Hematopoietic multipotent progenitor cell treated with erythropoietin and hydrocortisone succinate and interleukin-3 and kit ligand, for 15 days (in vitro differentiated cells): ENCODE data around the gene ATRIP.
"Not testable (repeated sequence)": the region's sequence is repeated elsewhere in the genome, so short reads cannot be mapped to it uniquely, and the experiment has no call there.

ENCODE experiments used
- DNase-seq: peaks from one replicate; pipeline ENCODE4 v3.0.0-alpha.2; 2015; ENCODE audit warnings: low spot score

The ATRIP gene

GRCh38 chr3:48469046-48469915, 22.7 kb downstream of the ATRIP start:
- no peak for DNase-seq

GRCh38 chr3:48470286-48470685, 23.7 kb downstream of the ATRIP start:
- no peak for DNase-seq

GRCh38 chr3:48472673-48472922, 26.1 kb downstream of the ATRIP start:
- no peak for DNase-seq

- peak; percentile 96 for DNase-seq
Measured at GRCh38 chr3:48472923-48473616, 26.5 kb downstream of the ATRIP start.

- DNase-seq = no peak
Measured at GRCh38 chr3:48473617-48473952, 27.0 kb downstream of the ATRIP start.

- not testable (repeated sequence) for DNase-seq
Measured at GRCh38 chr3:48474031-48474430, 27.5 kb downstream of the ATRIP start.

GRCh38 chr3:48474619-48475018, 28.1 kb downstream of the ATRIP start:
- DNase-seq = no peak

- DNase-seq = no peak
Measured at GRCh38 chr3:48475188-48475587, 28.7 kb downstream of the ATRIP start.

GRCh38 chr3:48476426-48477053, 30.0 kb downstream of the ATRIP start:
- DNase-seq = no peak

GRCh38 chr3:48477959-48478520, 31.5 kb downstream of the ATRIP start:
- DNase-seq = no peak

GRCh38 chr3:48478626-48479555, 32.4 kb downstream of the ATRIP start:
- no peak for DNase-seq

GRCh38 chr3:48480891-48481290, 34.4 kb downstream of the ATRIP start:
- DNase-seq = not testable (repeated sequence)

- not testable (repeated sequence) for DNase-seq
Measured at GRCh38 chr3:48482822-48483221, 36.3 kb downstream of the ATRIP start.

- no peak for DNase-seq
Measured at GRCh38 chr3:48486952-48487351, 40.4 kb downstream of the ATRIP start.

- DNase-seq = no peak
Measured at GRCh38 chr3:48492461-48493202, 46.1 kb downstream of the ATRIP start.

GRCh38 chr3:48493203-48493501, 46.6 kb downstream of the ATRIP start:
- no peak for DNase-seq

- DNase-seq = peak; percentile 20
Measured at GRCh38 chr3:48500656-48501055, 54.1 kb downstream of the ATRIP start.

GRCh38 chr3:48501196-48501595, 54.7 kb downstream of the ATRIP start:
- DNase-seq = peak; percentile 8

- DNase-seq = no peak
Measured at GRCh38 chr3:48502121-48502520, 55.6 kb downstream of the ATRIP start.

GRCh38 chr3:48502728-48503168, 56.2 kb downstream of the ATRIP start:
- DNase-seq = peak; percentile 61

GRCh38 chr3:48503401-48504050, 57.0 kb downstream of the ATRIP start:
- peak; percentile 78 for DNase-seq
